GM13976 (cell line): Measurements from ENCODE around the gene NCAN.

Experiments
- DNase-seq: peaks from one replicate; pipeline ENCODE4 v3.0.0; 2012; ENCODE audit warnings: low spot score
- CTCF ChIP-seq: IDR thresholded peaks from 2 replicates; pipeline ENCODE4 v1.5.1; 2012; ENCODE audit warnings: borderline replicate concordance, mild to moderate bottlenecking; ENCODE audit not compliant: insufficient read depth; ENCODE audit errors: extremely low read depth, missing control alignments, control extremely low read depth
- in situ Hi-C: fragments of 300-500 bp; cut with MboI; formaldehyde crosslinking; loops from one replicate; pipeline ENCODE4 v1.12.0; 2022; ENCODE audit warnings: low sequenced_read_pairs, mixed read lengths, inconsistent platforms; ENCODE audit not compliant: unreplicated experiment

Gene NCAN

GRCh38 chr19:19259741-19260140 is 48.0 kb downstream of the NCAN start:
- in situ Hi-C loops, result no loop called here
- no peak for DNase-seq
- TF ChIP-seq CTCF, result no peak

GRCh38 chr19:19260417-19261214 is 48.9 kb downstream of the NCAN start:
- in situ Hi-C loops, result no loop called here
- TF ChIP-seq CTCF, result no peak
- no peak for DNase-seq

GRCh38 chr19:19261350-19262189 is 49.8 kb downstream of the NCAN start:
- no peak for DNase-seq
- TF ChIP-seq CTCF, result no peak
- in situ Hi-C loops, result no loop called here

- in situ Hi-C loops, result no loop called here
- TF ChIP-seq CTCF, result no peak
- no peak for DNase-seq
Measured at GRCh38 chr19:19262190-19263057, 50.7 kb downstream of the NCAN start.

GRCh38 chr19:19263886-19264487 is 52.2 kb downstream of the NCAN start:
- TF ChIP-seq CTCF, result no peak
- in situ Hi-C loops, result no loop called here
- no peak for DNase-seq

GRCh38 chr19:19267305-19267704 is 55.5 kb downstream of the NCAN start:
- in situ Hi-C loops, result no loop called here

More at GRCh38 chr19:19267305-19267704, 55.5 kb downstream of the NCAN start:
- DNase-seq, result no peak
- TF ChIP-seq CTCF, result no peak
